ENCODE measurements around the gene ZNF234. TPM values are rescaled to one million over a fixed set of nuclear protein-coding genes. Genes with fewer than 3 reads are reported as not detected.

Gene ZNF234
- total RNA-seq, 2 donors from 2014 or later: 6.0 TPM

GRCh38 chr19:44142059-44142433 is 692 bp downstream of the ZNF234 start:
- peak overlapping the region; percentile 92 to 95 for H3K4me3 ChIP-seq
- DNase-seq (ENCODE audit: low spot score): no peak
- H3K27ac ChIP-seq: peak overlapping the region; percentile 83 to 86

DNA sequence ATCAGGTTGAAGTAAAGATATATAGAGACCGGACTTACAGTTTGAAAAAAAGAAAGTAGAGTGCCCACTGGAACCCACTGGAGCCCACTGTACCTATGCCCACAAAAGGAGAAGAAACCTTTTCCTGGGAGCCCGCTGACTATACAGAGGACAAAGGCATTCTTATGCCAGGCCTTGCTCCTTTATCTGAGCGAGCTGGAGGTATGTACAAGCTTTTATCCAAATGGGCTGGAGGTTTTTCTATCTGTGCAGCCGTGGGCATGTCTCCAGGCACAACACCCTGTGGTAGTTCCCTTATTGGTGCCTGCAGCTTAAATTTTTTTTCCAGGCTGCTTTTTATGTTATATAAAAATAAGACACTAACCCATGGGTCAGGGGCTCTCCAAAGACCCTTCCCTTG is 8.4 kb downstream of the ZNF234 start:
- Histone ChIP-seq H3K27me3 (no peaks in the 10 kb centered on the region), H3K4me1 (no peaks in the 10 kb centered on the region), H3K27ac (no peak overlapping the region), H3K9me3 (peaks cover 0 to 19% of the 10 kb centered on the region in 2 donors), H3K36me3 (peaks cover 98% of the 10 kb centered on the region), H3K4me3 (no peak overlapping the region)
- no peak for DNase-seq (ENCODE audit: low spot score)
- TF ChIP-seq, protein P1, sequence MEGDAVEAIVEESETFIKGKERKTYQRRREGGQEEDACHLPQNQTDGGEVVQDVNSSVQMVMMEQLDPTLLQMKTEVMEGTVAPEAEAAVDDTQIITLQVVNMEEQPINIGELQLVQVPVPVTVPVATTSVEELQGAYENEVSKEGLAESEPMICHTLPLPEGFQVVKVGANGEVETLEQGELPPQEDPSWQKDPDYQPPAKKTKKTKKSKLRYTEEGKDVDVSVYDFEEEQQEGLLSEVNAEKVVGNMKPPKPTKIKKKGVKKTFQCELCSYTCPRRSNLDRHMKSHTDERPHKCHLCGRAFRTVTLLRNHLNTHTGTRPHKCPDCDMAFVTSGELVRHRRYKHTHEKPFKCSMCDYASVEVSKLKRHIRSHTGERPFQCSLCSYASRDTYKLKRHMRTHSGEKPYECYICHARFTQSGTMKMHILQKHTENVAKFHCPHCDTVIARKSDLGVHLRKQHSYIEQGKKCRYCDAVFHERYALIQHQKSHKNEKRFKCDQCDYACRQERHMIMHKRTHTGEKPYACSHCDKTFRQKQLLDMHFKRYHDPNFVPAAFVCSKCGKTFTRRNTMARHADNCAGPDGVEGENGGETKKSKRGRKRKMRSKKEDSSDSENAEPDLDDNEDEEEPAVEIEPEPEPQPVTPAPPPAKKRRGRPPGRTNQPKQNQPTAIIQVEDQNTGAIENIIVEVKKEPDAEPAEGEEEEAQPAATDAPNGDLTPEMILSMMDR (IDR thresholded peaks at IDR 0.05): no peak

More at GRCh38 chr19:44142059-44142433, 692 bp downstream of the ZNF234 start:
- Histone ChIP-seq H3K27me3 (no peaks in the 10 kb centered on the region), H3K4me1 (peaks cover 0 to 24% of the 10 kb centered on the region in 2 donors), H3K36me3 (peaks cover 22% of the 10 kb centered on the region), H3K9me3 (no peaks in the 10 kb centered on the region)
- TF ChIP-seq, protein P1 (IDR thresholded peaks at IDR 0.05): no peak

- Histone ChIP-seq H3K27me3 (no peaks in the 10 kb centered on the region), H3K4me1 (no peaks in the 10 kb centered on the region), H3K27ac (no peak overlapping the region), H3K36me3 (peaks cover 95% of the 10 kb centered on the region), H3K9me3 (peaks cover 9 to 37% of the 10 kb centered on the region in 2 donors), H3K4me3 (no peak overlapping the region)
- DNase-seq (ENCODE audit: low spot score): no peak
- TF ChIP-seq, protein P1 (IDR thresholded peaks at IDR 0.05): no peak
Observed at GRCh38 chr19:44151491-44151890, 10.1 kb downstream of the ZNF234 start.

- no peaks in the 10 kb centered on the region for H3K27me3 ChIP-seq
- peaks cover 22 to 72% of the 10 kb centered on the region in 2 donors for H3K9me3 ChIP-seq
- peaks cover 62% of the 10 kb centered on the region for H3K36me3 ChIP-seq
- no peaks in the 10 kb centered on the region for H3K4me1 ChIP-seq
- TF ChIP-seq, protein P1 (IDR thresholded peaks at IDR 0.05): no peak
- DNase-seq (ENCODE audit: low spot score): no peak
- H3K27ac ChIP-seq: no peak overlapping the region
- H3K4me3 ChIP-seq: no peak overlapping the region
Observed at GRCh38 chr19:44156475-44156874, 15.1 kb downstream of the ZNF234 start.

DNA sequence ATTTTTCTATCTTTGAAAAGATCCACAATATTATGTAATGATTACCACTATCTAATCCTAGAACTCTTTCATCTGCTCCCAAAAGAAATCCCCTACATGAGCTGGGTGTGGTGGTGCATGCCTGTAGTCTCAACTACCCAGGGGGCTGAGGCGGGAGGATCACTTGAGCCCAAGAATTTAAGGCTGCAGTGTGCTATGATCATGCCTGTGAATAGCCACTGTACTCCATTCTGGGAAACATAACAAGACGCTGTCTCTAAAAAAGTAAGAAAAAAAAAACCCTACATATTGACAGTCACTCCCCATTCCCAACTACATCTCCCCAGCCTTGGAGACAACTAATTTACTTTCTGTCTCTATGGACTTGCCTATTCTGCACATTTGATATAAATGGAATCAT is 22.4 kb downstream of the ZNF234 start:
- H3K9me3 ChIP-seq: peaks cover 0 to 21% of the 10 kb centered on the region in 2 donors
- TF ChIP-seq, protein P1 (IDR thresholded peaks at IDR 0.05): no peak
- no peak overlapping the region for H3K27ac ChIP-seq

GRCh38 chr19:44164327-44164672 is 22.9 kb downstream of the ZNF234 start:
- Histone ChIP-seq H3K4me1 (peaks cover 0 to 24% of the 10 kb centered on the region in 2 donors), H3K36me3 (peaks cover 18% of the 10 kb centered on the region), H3K27ac (peak overlapping the region; percentile 83 to 86), H3K27me3 (no peaks in the 10 kb centered on the region), H3K9me3 (peaks cover 0 to 18% of the 10 kb centered on the region in 2 donors), H3K4me3 (peak overlapping the region; percentile 75 to 76)
- TF ChIP-seq, protein P1 (IDR thresholded peaks at IDR 0.05): no peak
- no peak for DNase-seq (ENCODE audit: low spot score)

More for the DNA sequence above, 22.4 kb downstream of the ZNF234 start:
- Histone ChIP-seq H3K4me1 (peaks cover 0 to 24% of the 10 kb centered on the region in 2 donors), H3K4me3 (no peak overlapping the region), H3K36me3 (peaks cover 14% of the 10 kb centered on the region), H3K27me3 (no peaks in the 10 kb centered on the region)
- DNase-seq (ENCODE audit: low spot score): no peak
